HEK293T (cell line): ENCODE data around the gene ARHGAP11B.
"Not testable (repeated sequence)": the region's sequence is repeated elsewhere in the genome, so short reads cannot be mapped to it uniquely, and the experiment has no call there.

Experiments
- CTCF ChIA-PET: fragments of 350-600 bp; formaldehyde crosslinking; extraction: SDS; loops from one replicate; lab custom pipeline; 2021; ENCODE audit warnings: antibody characterized with exemption, inconsistent platforms; lab: Yijun Ruan, JAX
- POLR2A ChIA-PET: fragments of 350-600 bp; formaldehyde crosslinking; extraction: SDS; loops from one replicate; lab custom pipeline; 2020; ENCODE audit warnings: antibody characterized with exemption, inconsistent platforms; lab: Yijun Ruan, JAX
- DNase-seq: peaks from one replicate; pipeline ENCODE4 v3.0.0; 2012; ENCODE audit warnings: mixed read lengths; ENCODE audit errors: extremely low spot score
- ARNT ChIP-seq: fragments of 450-650 bp; IDR thresholded peaks from 2 replicates; pipeline ENCODE4 v1.6.1; 2017; ENCODE audit warnings: mild to moderate bottlenecking
- BHLHE40 ChIP-seq: fragments of 450-650 bp; IDR thresholded peaks from 2 replicates; pipeline ENCODE4 v1.6.1; 2016; ENCODE audit warnings: mild to moderate bottlenecking, moderate library complexity, borderline replicate concordance
- CTBP1 ChIP-seq: fragments of 450-650 bp; IDR thresholded peaks from 2 replicates; pipeline ENCODE4 v1.6.1; 2016; ENCODE audit warnings: borderline replicate concordance
- ELF4 ChIP-seq: fragments of 450-650 bp; IDR thresholded peaks from 2 replicates; pipeline ENCODE4 v1.6.1; 2017; ENCODE audit warnings: antibody characterized with exemption
- FOXA1 ChIP-seq: fragments of 450-650 bp; IDR thresholded peaks from 2 replicates; pipeline ENCODE4 v1.6.1; 2016; ENCODE audit warnings: mild to moderate bottlenecking
- FOXM1 ChIP-seq: fragments of 450-650 bp; IDR thresholded peaks from 2 replicates; pipeline ENCODE4 v1.6.1; 2017; ENCODE audit warnings: mild to moderate bottlenecking, borderline replicate concordance
- HDGF ChIP-seq: fragments of 450-650 bp; IDR thresholded peaks from 2 replicates; pipeline ENCODE4 v1.6.1; 2017; ENCODE audit warnings: antibody characterized with exemption, borderline replicate concordance
- L3MBTL2 ChIP-seq: fragments of 450-650 bp; conservative IDR thresholded peaks from 2 replicates; pipeline ENCODE4 v1.6.1; 2016; ENCODE audit warnings: mild to moderate bottlenecking
- LEF1 ChIP-seq: fragments of 450-650 bp; IDR thresholded peaks from 2 replicates; pipeline ENCODE4 v1.6.1; 2017; ENCODE audit warnings: mild to moderate bottlenecking, borderline replicate concordance
- NFRKB ChIP-seq: fragments of 450-650 bp; IDR thresholded peaks from 2 replicates; pipeline ENCODE4 v1.6.1; 2016; ENCODE audit warnings: mild to moderate bottlenecking, moderate library complexity
- TARDBP ChIP-seq: fragments of 450-650 bp; IDR thresholded peaks from 2 replicates; pipeline ENCODE4 v1.6.1; 2016
- TF ChIP-seq, protein P1 (sequence below): fragments of 450-650 bp; IDR thresholded peaks from 2 replicates; pipeline ENCODE4 v1.6.1; 2016

Gene ARHGAP11B

DNA sequence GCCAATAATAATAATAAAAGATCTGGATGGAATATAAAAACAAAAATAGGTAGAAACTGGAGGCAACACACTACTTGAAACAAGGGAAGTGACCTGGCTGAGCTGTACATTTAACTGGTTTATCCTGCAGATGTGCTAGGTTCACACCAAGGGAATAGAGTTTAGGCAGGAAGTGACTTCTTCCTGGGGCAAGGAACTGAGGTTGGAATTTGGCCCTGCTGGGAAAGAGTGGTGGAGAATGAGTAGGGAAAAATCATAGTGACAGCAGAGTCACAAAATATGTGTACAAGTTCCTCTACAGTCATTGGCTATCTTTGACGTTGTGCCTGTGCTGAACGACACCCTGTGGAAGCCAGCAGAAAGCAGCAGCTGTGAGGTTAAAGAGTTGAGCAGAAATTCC is 44.1 kb downstream of the ARHGAP11B start:
- ChIA-PET POLR2A (no interaction called here), CTCF (no interaction called here)
- TF ChIP-seq HDGF = no peak
- TF ChIP-seq L3MBTL2 = no peak
- no peak for DNase-seq

DNA sequence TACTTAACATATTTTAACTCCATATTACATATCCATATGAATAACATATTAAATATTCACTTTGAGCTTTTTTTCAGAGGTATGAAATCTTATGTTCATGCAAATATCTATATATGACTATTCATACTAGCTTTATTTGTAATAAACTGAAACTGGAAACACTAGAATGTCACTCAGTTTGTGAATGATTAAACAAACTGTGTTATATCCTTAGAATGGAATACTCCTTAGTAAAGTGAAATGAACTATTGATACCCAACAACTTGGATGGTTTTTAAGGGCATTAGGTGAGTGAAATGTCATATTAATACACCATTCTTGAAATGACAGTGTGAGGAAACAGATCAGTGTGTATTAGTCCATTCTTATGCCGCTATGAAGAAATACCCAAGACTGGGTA is 45.4 kb downstream of the ARHGAP11B start:
- POLR2A ChIA-PET = no interaction called here
- TF ChIP-seq, protein P1, sequence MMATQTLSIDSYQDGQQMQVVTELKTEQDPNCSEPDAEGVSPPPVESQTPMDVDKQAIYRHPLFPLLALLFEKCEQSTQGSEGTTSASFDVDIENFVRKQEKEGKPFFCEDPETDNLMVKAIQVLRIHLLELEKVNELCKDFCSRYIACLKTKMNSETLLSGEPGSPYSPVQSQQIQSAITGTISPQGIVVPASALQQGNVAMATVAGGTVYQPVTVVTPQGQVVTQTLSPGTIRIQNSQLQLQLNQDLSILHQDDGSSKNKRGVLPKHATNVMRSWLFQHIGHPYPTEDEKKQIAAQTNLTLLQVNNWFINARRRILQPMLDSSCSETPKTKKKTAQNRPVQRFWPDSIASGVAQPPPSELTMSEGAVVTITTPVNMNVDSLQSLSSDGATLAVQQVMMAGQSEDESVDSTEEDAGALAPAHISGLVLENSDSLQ = no peak
- TF ChIP-seq ELF4 = no peak
- DNase-seq = no peak
- CTCF ChIA-PET = no interaction called here

DNA sequence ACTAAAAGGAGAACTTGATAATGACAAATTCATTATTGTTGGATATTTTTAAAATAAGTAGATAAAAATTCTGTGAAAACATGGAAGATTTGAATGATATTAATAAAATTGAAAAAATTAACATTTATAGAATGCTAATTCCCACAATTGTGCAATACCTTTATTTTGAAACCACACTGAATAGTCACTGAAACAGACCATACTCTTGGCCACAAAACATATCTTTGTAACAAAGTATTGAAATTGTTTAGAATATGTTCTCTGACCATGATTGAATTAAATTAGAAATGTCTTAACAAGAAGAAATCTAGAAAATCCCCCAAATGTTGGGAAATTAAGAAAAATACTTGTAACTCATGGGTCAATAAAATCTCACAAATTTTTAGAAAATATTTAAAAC is 49.2 kb downstream of the ARHGAP11B start:
- TF ChIP-seq ARNT (no peak), HDGF (no peak), FOXA1 (no peak), LEF1 (no peak), CTBP1 (no peak), NFRKB (no peak), BHLHE40 (no peak), TARDBP (no peak), FOXM1 (no peak), ELF4 (no peak)
- TF ChIP-seq, protein P1 = no peak
- ChIA-PET CTCF (no interaction called here), POLR2A (no interaction called here)
- DNase-seq = no peak

DNA sequence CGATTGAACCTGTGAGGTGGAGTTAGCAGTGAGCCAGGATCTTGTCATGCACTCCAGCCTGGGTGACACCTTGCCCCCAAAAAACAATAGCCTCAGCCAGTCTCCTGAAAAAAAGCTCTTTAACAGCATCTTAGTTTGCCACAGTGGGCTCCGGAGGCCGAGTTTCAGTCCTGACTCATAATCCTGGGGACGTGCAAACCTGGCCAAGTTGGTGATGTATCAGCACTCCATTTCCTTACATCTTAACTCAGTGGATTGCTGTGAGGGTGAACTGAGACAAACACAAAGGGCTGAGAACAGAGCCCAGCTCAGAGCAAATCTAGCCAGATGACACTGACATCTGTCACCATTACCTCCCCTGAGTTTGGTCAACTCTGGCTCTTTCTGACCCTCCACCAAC is 50.0 kb downstream of the ARHGAP11B start:
- CTCF ChIA-PET, POLR2A ChIA-PET, DNase-seq: not testable (repeated sequence)

DNA sequence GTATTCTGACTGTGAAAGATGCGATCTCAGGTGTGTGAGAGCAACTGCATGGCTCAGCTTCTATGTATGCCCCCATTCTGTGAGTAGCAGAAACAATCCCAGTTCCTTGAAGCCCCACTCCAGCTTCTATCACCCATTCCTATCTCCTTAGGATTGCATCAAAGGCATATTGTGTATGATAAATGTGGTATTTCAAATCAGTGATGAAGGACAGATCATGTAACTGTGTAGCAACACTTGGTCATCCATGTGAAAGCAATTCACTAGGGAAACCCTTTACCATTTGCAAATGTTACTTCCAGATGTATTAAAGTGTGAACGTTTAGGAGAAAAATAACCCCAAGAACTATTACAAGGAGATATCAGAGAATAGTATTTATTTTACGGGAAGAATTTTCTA is 55.1 kb downstream of the ARHGAP11B start:
- CTCF ChIA-PET, DNase-seq, POLR2A ChIA-PET: not testable (repeated sequence)

DNA sequence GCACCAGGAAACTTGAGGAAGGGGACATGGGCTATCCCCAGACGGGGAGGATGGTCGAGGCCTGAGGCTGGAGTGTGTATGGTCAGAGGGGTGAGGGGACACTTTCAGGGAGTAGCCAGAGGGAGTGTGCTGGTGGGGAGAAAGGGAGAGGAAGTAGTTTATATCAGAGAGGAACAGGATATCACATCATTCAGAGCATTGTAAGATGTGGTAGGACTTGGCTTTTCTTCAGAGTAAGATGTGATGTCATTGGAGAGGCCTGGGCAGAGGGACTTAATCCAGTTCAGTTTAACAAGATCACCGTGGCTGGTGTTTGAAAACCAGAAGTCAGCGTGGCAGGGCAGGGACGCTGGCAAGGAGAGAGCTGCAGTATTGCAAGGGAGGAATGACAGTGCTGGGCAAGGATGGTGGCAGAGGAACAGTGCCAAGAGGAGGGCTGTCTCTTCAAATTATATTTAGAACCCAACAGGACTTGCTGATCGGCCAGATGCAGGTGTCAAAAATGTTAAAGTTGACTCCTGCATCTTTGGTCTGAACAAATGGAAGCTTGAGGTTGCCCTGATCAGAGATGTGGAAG is 59.9 kb downstream of the ARHGAP11B start:
- CTCF ChIA-PET, DNase-seq, POLR2A ChIA-PET: not testable (repeated sequence)

DNA sequence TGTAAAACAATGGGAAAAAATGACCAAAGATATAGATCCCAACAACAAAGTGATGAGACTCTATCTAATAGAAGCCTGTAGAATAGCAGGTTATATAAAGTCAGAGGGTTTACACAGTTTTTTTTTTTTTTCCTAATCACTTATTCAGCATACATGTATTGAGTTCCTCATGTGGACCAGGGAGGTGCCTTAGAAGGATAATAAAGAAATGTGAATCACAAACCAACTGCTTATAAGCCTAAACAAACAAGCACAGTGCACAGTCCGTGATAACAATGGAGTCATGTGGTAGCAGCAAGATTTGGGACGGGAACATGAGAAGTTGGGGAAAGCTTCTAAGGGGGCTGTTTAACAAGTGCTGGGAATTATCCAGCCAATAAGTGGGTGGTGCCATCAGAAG is 60.7 kb downstream of the ARHGAP11B start:
- CTCF ChIA-PET, DNase-seq, POLR2A ChIA-PET: not testable (repeated sequence)
